ENCODE results near the gene CEMIP. TPM values are rescaled to one million over a fixed set of nuclear protein-coding genes. Genes with fewer than 3 reads are reported as not detected.

CEMIP gene
- total and polyA plus RNA-seq, 2 of the 8 experiments (the other 6 are each of a cell fraction or from before 2014, with no cell fraction given): 0.11 to 0.60 TPM

- TF ChIP-seq FOSL1 (IDR thresholded peaks at IDR 0.05; ENCODE audit: insufficient read depth, low read depth, low read length): no peak
Measured at GRCh38 chr15:80733460-80733859, 45.7 kb upstream of the CEMIP start (continued).
